Stomach smooth muscle (tissue), 2 donors: ENCODE data around the gene C1orf21.

Experiments
- H3K27ac ChIP-seq: one replicate; pipeline ENCODE4 v1.7.0; 2013; ENCODE audit warnings: mild to moderate bottlenecking, low read length, inconsistent platforms
- H3K27me3 ChIP-seq, 2 donors: one replicate each; pipeline ENCODE4 v1.7.0; 2013; ENCODE audit warnings: low read length in 2 of 2; ENCODE audit not compliant: insufficient read depth in 2 of 2, control insufficient read depth in 1 of 2
- H3K36me3 ChIP-seq, 2 donors: one replicate each; pipeline ENCODE4 v1.7.0; 2013; ENCODE audit warnings: low read length in 2 of 2; ENCODE audit not compliant: control insufficient read depth in 2 of 2, insufficient read depth in 2 of 2
- H3K4me1 ChIP-seq: one replicate; pipeline ENCODE4 v1.7.0; 2013; ENCODE audit warnings: low read length; ENCODE audit not compliant: control insufficient read depth, insufficient read depth
- H3K4me3 ChIP-seq, 2 donors: one replicate each; pipeline ENCODE4 v1.7.0; 2013; ENCODE audit warnings: low read length in 2 of 2
- H3K9ac ChIP-seq, 2 donors: one replicate each; pipeline ENCODE4 v1.7.0; 2013; ENCODE audit warnings: low read length in 2 of 2, mild to moderate bottlenecking in 1 of 2
- H3K9me3 ChIP-seq, 2 donors: one replicate each; pipeline ENCODE4 v1.7.0; 2013; ENCODE audit warnings: low read length in 2 of 2; ENCODE audit not compliant: control insufficient read depth in 2 of 2
- donor health status: healthy.
- donor health status: Pancreatic carcinoma.

C1orf21 gene

DNA sequence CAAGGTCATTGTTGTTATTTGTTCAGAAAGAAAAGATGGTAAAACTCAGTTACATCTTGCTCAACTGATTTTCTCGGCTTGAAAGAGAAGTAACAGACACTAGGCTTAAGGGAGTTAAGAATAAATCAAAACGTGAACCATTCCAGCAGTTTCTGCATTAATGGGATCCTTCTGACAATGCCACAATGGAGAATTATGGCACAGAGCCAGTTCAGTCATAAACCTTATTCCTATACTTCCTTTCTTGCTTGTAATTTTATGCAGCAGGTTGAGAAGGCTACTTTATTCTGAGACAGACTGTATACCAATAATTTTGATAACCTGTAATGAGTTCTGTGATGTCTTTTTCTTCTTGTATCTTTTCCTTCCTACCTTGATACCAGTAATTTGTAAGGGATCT is 167.0 kb downstream of the C1orf21 start:
- Histone ChIP-seq H3K4me1 (no peaks in the 10 kb centered on the region), H3K9me3 (no peaks in the 10 kb centered on the region), H3K4me3 (no peak overlapping the region), H3K27me3 (no peaks in the 10 kb centered on the region), H3K36me3 (no peaks in the 10 kb centered on the region), H3K27ac (no peak overlapping the region), H3K9ac (no peak overlapping the region)

DNA sequence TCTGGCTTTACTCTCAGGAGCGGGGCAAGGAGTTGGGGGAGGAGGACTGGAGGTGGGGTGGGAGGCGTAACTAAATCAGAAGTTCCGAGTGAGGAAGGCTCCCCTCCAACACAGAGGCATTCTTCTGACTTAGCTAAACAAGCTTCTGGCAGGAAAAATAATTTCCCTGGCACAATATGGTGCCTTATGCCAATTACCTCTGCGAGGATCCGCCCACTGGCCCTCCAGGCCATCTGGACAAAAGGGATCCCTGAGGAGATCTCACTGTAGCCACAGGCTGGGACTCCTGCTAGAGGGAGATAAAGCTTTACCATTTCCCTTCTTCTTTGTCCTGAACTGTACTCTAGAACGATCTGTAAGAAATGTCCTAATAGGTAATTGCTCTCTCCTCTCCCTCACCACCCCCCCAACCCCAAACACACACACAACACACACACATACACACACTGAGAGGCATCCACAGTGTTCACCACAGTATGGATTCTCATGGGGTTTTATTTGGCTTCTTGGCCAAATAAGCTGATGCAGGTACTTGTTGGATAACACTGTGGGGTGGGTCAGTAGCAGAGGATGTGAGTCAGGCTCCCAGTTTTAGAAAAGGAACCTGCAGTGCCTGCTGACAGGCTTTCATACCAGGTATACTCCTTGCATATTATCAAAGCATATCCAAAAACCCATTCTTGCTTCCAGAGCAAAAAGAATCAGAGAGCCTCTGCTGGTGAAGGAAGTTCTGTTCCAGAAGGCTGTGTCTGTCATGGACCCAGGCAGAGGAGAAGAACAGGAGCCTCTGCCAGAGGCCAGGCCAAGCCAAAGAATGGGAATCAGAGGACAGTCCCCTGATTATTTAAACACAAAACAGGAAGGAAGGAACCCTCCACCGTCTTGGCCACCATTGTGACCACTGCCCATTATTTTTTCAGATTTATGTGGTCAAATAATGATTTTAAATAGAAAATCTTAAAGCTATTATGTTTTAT is 169.1 kb downstream of the C1orf21 start:
- no peaks in the 10 kb centered on the region for H3K27me3 ChIP-seq
- H3K27ac ChIP-seq = no peak overlapping the region
- H3K36me3 ChIP-seq = no peaks in the 10 kb centered on the region
- H3K9ac ChIP-seq = no peak overlapping the region
- H3K9me3 ChIP-seq = no peaks in the 10 kb centered on the region
- peaks cover 1% of the 10 kb centered on the region for H3K4me1 ChIP-seq
- no peak overlapping the region for H3K4me3 ChIP-seq

DNA sequence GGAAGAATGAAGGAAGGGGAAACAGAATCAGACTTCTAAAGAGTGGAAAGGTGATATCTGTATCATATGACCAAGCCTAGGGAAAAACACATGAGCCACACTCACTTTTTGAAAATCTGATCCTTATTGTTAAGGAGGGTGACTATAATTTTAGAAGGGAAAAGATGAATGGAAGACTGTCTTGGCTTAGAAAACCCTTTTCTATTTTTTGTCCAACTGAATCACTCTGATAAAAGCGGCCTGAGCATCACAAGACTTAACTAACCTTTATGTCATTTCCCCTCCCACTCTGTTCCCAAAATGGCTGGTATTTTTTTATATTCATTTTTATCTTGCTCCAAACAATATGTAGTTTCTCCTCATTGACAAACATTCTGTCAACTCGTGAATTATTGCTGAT is 169.8 kb downstream of the C1orf21 start:
- Histone ChIP-seq H3K9ac (no peak overlapping the region), H3K27ac (no peak overlapping the region), H3K27me3 (no peaks in the 10 kb centered on the region), H3K4me1 (peaks cover 4% of the 10 kb centered on the region), H3K4me3 (no peak overlapping the region), H3K9me3 (no peaks in the 10 kb centered on the region), H3K36me3 (no peaks in the 10 kb centered on the region)

DNA sequence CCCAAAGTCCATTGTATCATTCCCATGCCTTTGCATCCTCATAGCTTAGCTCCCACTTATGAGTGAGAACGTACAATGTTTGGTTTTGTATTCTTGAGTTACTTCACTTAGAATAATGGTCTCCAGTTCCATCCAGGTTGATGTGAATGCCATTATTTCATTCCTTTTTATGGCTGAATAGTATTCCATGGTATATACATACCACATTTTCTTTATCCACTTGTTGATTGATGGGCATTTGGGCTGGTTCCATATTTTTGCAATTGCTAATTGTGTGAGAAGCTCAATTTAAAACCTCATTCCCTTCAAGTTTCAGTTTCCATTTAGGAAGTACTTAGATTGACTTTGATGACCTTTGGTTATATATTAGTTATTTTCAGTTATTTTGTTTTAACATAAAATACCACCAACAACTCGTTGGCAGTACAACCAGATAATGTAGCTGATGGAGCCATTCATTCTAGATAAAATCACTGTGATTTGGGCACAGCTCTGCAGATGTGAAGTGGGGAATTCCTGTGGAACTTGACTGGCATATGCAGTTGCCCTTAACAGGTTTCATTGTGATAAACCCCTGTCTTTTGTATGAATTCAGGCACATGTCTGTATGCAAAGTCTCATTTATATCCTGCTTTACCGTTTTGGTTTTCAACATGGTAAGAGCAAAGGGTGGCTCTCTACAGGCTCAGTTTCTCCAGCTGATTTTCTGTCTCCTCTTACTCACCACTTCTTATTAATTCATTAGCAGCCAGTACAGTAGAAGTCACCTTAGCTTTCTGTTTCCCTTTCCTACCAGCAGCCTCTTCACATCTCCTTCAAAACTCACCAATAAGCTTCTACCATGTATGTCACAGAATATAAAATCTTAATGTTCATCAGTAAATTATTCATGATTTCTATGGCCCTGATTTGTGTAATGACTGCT is 170.9 kb downstream of the C1orf21 start:
- Histone ChIP-seq H3K9me3 (no peaks in the 10 kb centered on the region), H3K9ac (no peak overlapping the region), H3K36me3 (no peaks in the 10 kb centered on the region), H3K27me3 (no peaks in the 10 kb centered on the region), H3K4me3 (no peak overlapping the region), H3K4me1 (peaks cover 4% of the 10 kb centered on the region), H3K27ac (no peak overlapping the region)

DNA sequence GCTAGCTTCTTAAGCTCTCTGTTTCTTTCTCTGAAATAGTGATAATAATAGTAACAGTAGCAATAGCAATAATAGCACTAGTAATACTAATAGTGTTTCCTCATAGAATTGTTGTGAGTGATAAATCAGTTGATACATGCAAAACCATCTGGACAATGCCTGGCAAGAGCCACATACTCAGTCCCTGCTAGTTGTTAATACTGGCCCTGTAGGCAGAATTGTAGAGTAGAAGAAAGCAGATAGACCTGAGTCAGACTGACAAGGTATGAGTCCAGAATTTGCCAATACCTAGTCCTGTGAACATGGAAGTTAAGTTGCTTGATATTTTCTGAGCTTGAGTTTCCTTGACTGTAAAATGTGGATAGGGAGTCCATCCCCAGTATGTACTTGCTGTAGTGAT is 171.9 kb downstream of the C1orf21 start:
- Histone ChIP-seq H3K9ac (no peak overlapping the region), H3K4me3 (no peak overlapping the region), H3K4me1 (peaks cover 7% of the 10 kb centered on the region), H3K9me3 (no peaks in the 10 kb centered on the region), H3K27ac (no peak overlapping the region), H3K27me3 (no peaks in the 10 kb centered on the region), H3K36me3 (no peaks in the 10 kb centered on the region)

DNA sequence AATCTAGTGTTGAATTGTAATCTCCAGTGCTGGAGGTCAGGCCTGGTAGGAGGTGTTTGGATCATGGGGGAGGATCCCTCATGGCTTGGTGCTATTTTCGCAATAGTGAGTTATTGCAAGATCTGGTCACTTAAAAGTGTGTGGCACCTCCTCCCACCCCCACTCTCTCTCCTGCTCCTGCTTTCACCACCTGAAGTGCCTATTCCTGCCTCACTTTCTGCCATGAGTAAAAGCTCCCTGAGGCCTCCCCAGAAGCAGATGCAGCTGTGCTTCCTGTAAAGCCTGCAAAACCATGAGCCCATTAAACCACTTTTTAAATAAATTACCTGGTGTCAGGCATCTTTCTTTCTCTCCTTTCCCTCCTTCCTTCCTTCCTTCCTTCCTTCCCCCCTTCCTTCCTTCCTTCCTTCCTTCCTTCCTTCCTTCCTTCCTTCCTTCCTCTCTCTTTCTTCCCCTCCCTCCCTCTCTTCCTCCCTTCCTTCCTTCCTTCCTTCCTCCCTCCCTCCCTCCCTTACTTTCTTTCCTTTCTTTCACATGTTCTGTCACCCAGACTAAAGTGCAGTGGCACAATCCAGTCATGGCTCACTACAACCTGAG is 172.4 kb downstream of the C1orf21 start:
- Histone ChIP-seq H3K4me3 (no peak overlapping the region), H3K27ac (no peak overlapping the region), H3K27me3 (no peaks in the 10 kb centered on the region), H3K9me3 (no peaks in the 10 kb centered on the region), H3K9ac (no peak overlapping the region), H3K4me1 (peaks cover 7% of the 10 kb centered on the region), H3K36me3 (no peaks in the 10 kb centered on the region)

DNA sequence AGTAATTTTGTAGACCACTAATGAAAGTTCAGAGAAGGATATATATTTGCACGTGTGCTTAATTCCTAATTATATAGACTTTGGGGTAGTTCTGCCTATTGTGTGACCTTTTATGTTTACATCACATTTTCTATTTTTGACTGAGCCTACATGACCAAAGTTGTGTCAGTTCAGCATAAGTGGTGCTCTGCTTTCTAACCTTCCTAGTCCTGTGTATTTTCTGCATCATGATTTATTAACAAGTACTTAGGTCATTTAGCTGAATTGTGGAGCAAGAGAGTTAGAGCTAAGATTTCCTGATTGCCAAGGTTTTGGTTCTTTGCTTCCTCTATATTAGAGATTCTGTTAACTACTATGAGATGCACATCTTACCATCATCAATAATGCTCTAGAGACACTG is 176.0 kb downstream of the C1orf21 start:
- peaks cover 7% of the 10 kb centered on the region for H3K4me1 ChIP-seq
- H3K4me3 ChIP-seq = no peak overlapping the region
- H3K9me3 ChIP-seq = no peaks in the 10 kb centered on the region
- peaks cover 3 to 7% of the 10 kb centered on the region in 2 donors for H3K36me3 ChIP-seq
- H3K9ac ChIP-seq = no peak overlapping the region
- H3K27me3 ChIP-seq = no peaks in the 10 kb centered on the region
- H3K27ac ChIP-seq = no peak overlapping the region

DNA sequence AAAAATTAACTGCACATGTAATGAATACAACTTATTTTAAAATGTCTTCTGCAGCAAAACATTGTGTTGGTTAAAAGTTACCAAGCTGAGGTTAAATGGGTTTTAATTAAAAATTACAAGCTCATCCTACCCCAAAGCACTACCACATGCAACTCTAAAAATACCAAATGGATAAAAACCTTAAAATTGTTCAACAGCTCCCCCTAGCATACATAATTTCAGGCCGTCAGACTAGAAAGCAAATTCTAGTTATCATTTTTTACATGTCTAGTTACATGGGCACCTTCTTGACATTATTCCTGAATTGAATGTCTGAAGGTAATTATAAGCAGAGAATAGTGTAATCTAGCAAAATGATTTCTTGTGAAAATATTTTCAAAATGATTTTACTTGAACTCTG is 176.5 kb downstream of the C1orf21 start:
- Histone ChIP-seq H3K9ac (no peak overlapping the region), H3K9me3 (no peaks in the 10 kb centered on the region), H3K27ac (no peak overlapping the region)

DNA sequence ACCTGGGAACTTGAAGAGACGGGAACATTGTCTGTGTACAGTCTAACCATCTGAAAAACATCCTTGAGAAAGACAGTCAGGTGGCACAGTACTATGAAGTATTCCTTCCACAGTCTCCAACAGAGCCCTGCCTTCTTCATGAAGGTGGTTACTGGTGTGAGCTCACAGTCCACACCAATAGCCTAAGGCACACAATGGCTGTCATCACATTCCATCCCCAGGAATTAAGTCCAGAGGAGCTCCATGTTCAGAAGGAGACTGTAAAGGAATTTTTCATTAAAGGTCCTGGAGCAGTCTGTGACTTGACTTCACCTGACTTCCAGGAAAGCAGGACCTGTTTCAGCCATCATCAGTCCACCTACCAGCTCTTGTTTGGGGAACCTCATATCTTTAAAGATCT is 180.2 kb downstream of the C1orf21 start:
- no peak overlapping the region for H3K4me3 ChIP-seq
- H3K27me3 ChIP-seq = no peaks in the 10 kb centered on the region
- H3K36me3 ChIP-seq = peaks cover 3 to 7% of the 10 kb centered on the region in 2 donors
- peaks cover 3% of the 10 kb centered on the region for H3K4me1 ChIP-seq
- no peak overlapping the region for H3K9ac ChIP-seq
- H3K27ac ChIP-seq = no peak overlapping the region
- H3K9me3 ChIP-seq = no peaks in the 10 kb centered on the region

More for the DNA sequence above, 176.5 kb downstream of the C1orf21 start:
- Histone ChIP-seq H3K36me3 (peaks cover 3 to 7% of the 10 kb centered on the region in 2 donors), H3K4me3 (no peak overlapping the region), H3K4me1 (peaks cover 7% of the 10 kb centered on the region), H3K27me3 (no peaks in the 10 kb centered on the region)

DNA sequence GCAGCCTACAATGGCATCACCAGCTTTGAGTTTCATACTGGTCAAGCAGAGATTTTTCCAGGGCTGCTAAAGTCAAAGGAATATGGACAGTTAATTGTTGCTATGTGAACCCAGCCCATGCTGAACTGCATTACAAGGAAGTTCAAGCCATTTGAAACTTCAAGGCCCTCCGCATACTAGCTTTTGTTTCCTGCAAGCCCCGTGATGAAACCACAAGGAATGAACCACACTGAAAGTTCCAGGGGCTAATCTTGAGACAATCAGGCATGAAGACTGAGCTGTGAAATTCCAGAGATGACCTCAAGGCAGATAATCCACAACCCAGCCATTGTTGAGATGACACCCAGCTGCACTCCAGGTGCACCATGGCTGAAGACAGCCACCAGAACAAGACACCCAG is 180.8 kb downstream of the C1orf21 start:
- H3K27ac ChIP-seq = no peak overlapping the region
- no peak overlapping the region for H3K9ac ChIP-seq

More for the DNA sequence above, 180.8 kb downstream of the C1orf21 start:
- Histone ChIP-seq H3K27me3 (no peaks in the 10 kb centered on the region), H3K4me3 (no peak overlapping the region), H3K36me3 (peaks cover 3 to 7% of the 10 kb centered on the region in 2 donors), H3K9me3 (no peaks in the 10 kb centered on the region), H3K4me1 (peaks cover 3% of the 10 kb centered on the region)
